HUES48 (cell line): ENCODE data around the gene ARHGEF6.

ENCODE experiments used
- H3K27ac ChIP-seq: one replicate; pipeline ENCODE4 v1.7.0; 2013; ENCODE audit warnings: low read depth, low read length, inconsistent platforms
- H3K27me3 ChIP-seq: 2 replicates; pipeline ENCODE4 v1.6.1; 2013; ENCODE audit warnings: mild to moderate bottlenecking, low read length; ENCODE audit not compliant: control insufficient read depth, insufficient read depth
- H3K36me3 ChIP-seq: 2 replicates; pipeline ENCODE4 v1.6.1; 2013; ENCODE audit warnings: low read length; ENCODE audit not compliant: control insufficient read depth, insufficient read depth
- H3K4me1 ChIP-seq: 2 replicates; pipeline ENCODE4 v1.6.1; 2013; ENCODE audit warnings: mild to moderate bottlenecking, low read length; ENCODE audit not compliant: control insufficient read depth, insufficient read depth
- H3K4me3 ChIP-seq: 2 replicates; pipeline ENCODE4 v1.5.1; 2013; ENCODE audit warnings: mild to moderate bottlenecking, low read depth, low read length
- H3K9ac ChIP-seq: 2 replicates; pipeline ENCODE4 v1.6.1; 2013; ENCODE audit warnings: mild to moderate bottlenecking, low read depth, low read length, moderate library complexity
- H3K9me3 ChIP-seq: 2 replicates; pipeline ENCODE4 v1.6.1; 2013; ENCODE audit warnings: low read length; ENCODE audit not compliant: control insufficient read depth, insufficient read depth

The ARHGEF6 gene

DNA sequence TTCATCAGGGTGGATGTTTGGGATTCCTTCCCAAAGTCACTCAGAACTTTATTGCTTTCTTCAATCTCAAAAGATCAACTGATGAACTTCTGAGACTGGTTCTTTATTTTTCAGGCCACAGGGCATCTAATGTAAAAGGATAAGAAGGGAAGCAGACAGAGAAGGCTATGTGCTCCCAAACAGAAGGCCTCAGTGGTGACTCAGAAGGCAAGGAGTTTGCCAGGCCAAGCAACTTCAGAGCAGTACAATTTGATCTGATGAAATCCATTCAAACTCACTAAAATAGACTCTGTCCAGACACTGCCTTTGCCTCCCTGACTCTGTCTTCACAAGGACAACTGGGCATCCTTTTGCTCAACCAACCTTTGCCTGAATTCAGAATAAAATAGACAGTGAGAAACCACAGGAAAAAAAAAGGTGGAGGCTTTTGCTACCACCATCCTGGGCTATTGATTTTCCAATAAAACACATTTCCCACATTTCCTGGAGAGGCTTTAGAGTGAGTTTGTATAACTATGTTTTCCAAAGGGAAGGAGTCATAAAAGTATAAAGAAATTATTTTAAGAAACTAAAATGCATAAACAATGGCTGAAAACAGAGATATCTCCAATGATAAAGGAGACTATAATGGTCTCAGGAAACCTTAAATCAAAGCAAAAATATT, 55.2 kb downstream of the ARHGEF6 start:
- Histone ChIP-seq H3K4me1 (no peaks in the 10 kb centered on the region), H3K27me3 (no peaks in the 10 kb centered on the region), H3K36me3 (no peaks in the 10 kb centered on the region), H3K9ac (no peak overlapping the region), H3K4me3 (no peak overlapping the region), H3K9me3 (no peaks in the 10 kb centered on the region), H3K27ac (no peak overlapping the region)

DNA sequence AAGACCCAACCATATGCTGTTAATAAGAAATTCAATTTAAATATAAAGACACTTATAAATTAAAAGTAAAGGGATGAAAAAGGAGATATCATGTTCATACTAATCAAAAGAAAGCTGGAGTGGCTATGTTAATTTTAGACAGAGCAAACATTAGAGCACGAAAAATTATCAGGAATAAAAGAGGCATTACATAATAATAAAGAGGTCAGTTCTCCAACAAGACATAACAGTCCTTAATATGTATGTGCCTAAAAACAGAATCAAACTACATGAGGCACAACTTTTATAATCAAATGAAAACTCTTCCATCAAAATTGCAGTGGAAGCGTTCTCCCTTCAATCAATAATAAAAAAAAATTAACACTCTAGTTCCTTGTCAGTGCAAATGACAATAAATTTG, 62.6 kb downstream of the ARHGEF6 start:
- H3K9me3 ChIP-seq, result no peaks in the 10 kb centered on the region
- no peak overlapping the region for H3K9ac ChIP-seq
- no peaks in the 10 kb centered on the region; the same call in 1 of the 2 replicates for H3K27me3 ChIP-seq
- no peak overlapping the region for H3K27ac ChIP-seq
- no peaks in the 10 kb centered on the region for H3K36me3 ChIP-seq
- H3K4me1 ChIP-seq, result peaks cover 4% of the 10 kb centered on the region
- no peak overlapping the region for H3K4me3 ChIP-seq

- H3K4me3 ChIP-seq, result no peak overlapping the region
- H3K27ac ChIP-seq, result no peak overlapping the region
- peaks cover 13% of the 10 kb centered on the region for H3K4me1 ChIP-seq
- H3K9me3 ChIP-seq, result no peaks in the 10 kb centered on the region
- no peaks in the 10 kb centered on the region; the same call in 1 of the 2 replicates for H3K27me3 ChIP-seq
- no peaks in the 10 kb centered on the region for H3K36me3 ChIP-seq
- H3K9ac ChIP-seq, result no peak overlapping the region
Observed at GRCh38 chrX:136714626-136715599, 65.8 kb downstream of the ARHGEF6 start.

DNA sequence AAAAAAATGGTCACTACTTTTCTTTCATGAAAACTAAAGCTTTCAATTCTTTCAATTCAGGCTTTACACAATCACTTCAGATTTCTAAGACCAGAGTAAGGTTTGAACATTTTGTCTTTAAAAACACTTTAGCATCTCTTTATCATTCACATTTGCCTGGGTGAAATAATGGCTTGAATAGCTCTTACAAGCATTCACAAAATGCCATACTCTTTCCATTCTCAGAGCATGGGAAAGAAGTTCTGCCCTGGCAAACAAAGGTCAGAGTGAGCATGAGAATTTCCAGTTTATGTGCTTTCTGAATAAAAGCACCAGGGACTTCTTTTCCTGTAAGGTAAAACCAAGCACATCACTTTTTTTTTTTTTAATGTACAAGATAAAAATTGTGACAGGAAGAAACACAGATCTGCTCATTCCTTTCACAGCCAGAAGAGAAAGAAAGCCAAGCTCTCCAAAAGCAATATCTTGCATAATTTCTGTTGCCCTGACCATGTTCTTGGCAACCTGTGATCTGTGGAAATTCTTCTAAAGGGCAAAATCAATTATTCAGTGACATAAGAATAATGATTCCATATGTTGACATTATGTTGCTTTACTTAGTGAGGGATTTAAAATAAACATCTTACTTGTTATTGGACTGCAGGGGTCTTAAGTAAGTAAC, 68.0 kb downstream of the ARHGEF6 start:
- Histone ChIP-seq H3K27me3 (no peaks in the 10 kb centered on the region; the same call in 1 of the 2 replicates), H3K9ac (no peak overlapping the region), H3K36me3 (no peaks in the 10 kb centered on the region), H3K27ac (peak overlapping the region; percentile 37), H3K9me3 (no peaks in the 10 kb centered on the region), H3K4me1 (peaks cover 13% of the 10 kb centered on the region), H3K4me3 (no peak overlapping the region)

DNA sequence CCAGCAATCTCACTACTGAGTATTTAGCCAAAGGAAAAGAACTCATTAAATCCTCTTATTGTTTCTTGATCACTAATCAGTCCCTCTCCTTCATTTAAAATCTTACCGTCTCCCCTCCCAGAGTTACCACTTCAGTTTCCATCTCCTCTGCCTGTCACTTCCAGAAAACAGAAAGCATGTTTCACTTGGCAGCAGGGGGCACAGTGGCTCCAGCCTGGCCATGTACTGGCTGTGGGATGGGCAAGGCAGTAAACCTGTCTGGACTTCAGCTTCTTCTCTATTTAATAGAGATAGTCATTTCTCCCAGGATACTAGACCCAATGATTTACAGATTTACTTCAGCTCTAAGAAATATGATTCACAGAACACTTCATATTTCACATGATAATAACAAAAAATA, 69.6 kb downstream of the ARHGEF6 start:
- Histone ChIP-seq H3K27ac (no peak overlapping the region), H3K4me1 (peaks cover 13% of the 10 kb centered on the region), H3K9ac (no peak overlapping the region), H3K4me3 (no peak overlapping the region), H3K36me3 (no peaks in the 10 kb centered on the region), H3K27me3 (no peaks in the 10 kb centered on the region), H3K9me3 (no peaks in the 10 kb centered on the region)

- Histone ChIP-seq H3K36me3 (no peaks in the 10 kb centered on the region), H3K27ac (no peak overlapping the region), H3K9me3 (no peaks in the 10 kb centered on the region), H3K4me1 (peaks cover 13% of the 10 kb centered on the region), H3K9ac (no peak overlapping the region), H3K27me3 (no peaks in the 10 kb centered on the region), H3K4me3 (no peak overlapping the region)
Observed at GRCh38 chrX:136710325-136710951, 70.3 kb downstream of the ARHGEF6 start.

GRCh38 chrX:136708348-136708747, 72.4 kb downstream of the ARHGEF6 start:
- Histone ChIP-seq H3K36me3 (no peaks in the 10 kb centered on the region), H3K27me3 (no peaks in the 10 kb centered on the region), H3K9me3 (no peaks in the 10 kb centered on the region), H3K4me3 (no peak overlapping the region), H3K4me1 (peaks cover 12% of the 10 kb centered on the region), H3K9ac (no peak overlapping the region), H3K27ac (no peak overlapping the region)

- Histone ChIP-seq H3K36me3 (no peaks in the 10 kb centered on the region), H3K9me3 (no peaks in the 10 kb centered on the region), H3K4me1 (0 out of 2 replicates have a peak, but pooled peaks cover 6% of the 10 kb centered on the region), H3K27ac (no peak overlapping the region), H3K27me3 (no peaks in the 10 kb centered on the region), H3K9ac (no peak overlapping the region), H3K4me3 (no peak overlapping the region)
Observed at GRCh38 chrX:136697156-136697555, 83.6 kb downstream of the ARHGEF6 start.

DNA sequence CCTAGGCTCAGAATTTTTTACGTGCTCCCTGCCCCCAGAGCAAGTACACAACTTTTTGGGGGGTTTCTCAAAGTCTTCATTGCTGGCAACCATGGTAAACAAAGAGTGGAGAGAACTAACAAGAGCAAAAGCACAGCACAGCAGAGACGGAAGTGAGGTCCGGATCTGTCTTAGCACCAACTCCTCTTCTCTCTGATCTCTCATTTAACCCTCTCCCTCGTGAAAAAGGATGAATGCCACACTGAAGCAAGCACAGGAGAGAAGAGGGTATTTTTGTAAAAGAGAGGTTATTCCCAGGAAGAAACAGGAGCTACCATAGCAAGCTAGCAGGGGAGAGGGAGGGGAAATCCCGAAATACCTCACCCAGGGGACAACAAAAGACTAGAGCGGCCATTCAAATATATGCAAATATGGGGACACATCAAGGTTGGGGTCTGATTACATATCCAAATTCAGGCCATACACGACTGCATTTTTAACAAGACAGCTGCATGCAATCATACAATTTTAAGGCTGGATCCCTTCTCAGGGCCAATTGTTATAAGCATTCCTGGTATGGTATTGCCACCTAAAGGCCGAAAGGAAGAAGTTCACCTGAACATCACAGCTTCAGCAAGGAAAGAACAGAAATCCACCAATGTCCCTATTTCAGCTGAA, 86.2 kb downstream of the ARHGEF6 start:
- H3K27ac ChIP-seq, result peak overlapping the region; percentile 46
- peaks cover 13% of the 10 kb centered on the region; the same call in 1 of the 2 replicates for H3K4me1 ChIP-seq
- no peaks in the 10 kb centered on the region for H3K27me3 ChIP-seq
- no peak overlapping the region for H3K9ac ChIP-seq
- no peak overlapping the region for H3K4me3 ChIP-seq
- no peaks in the 10 kb centered on the region for H3K36me3 ChIP-seq
- H3K9me3 ChIP-seq, result no peaks in the 10 kb centered on the region

GRCh38 chrX:136692271-136692670, 88.5 kb downstream of the ARHGEF6 start:
- H3K4me3 ChIP-seq, result no peak overlapping the region
- H3K27me3 ChIP-seq, result no peaks in the 10 kb centered on the region
- no peak overlapping the region for H3K27ac ChIP-seq
- H3K4me1 ChIP-seq, result peaks cover 18% of the 10 kb centered on the region
- H3K9me3 ChIP-seq, result no peaks in the 10 kb centered on the region
- H3K9ac ChIP-seq, result no peak overlapping the region
- no peaks in the 10 kb centered on the region for H3K36me3 ChIP-seq
